Hepatocyte (in vitro differentiated cells): ENCODE results near the gene GUSB. TPM values are rescaled to one million over a fixed set of nuclear protein-coding genes. Genes with fewer than 3 reads are reported as not detected.
"Not testable (repeated sequence)": the region's sequence is repeated elsewhere in the genome, so short reads cannot be mapped to it uniquely, and the experiment has no call there.

Experiments used
- DNase-seq: peaks from one replicate; pipeline ENCODE4 v3.0.0-alpha.2; 2016; ENCODE audit warnings: low spot score
- H2AFZ ChIP-seq: fragments of 200-600 bp; sonication (generic); 2 replicates; pipeline ENCODE4 v1.6.0; 2016; ENCODE audit warnings: antibody characterized with exemption, mild to moderate bottlenecking
- H3K27ac ChIP-seq: fragments of 200-600 bp; sonication (generic); 2 replicates; pipeline ENCODE4 v1.5.1; 2016; ENCODE audit warnings: mild to moderate bottlenecking
- H3K27me3 ChIP-seq: fragments of 200-600 bp; sonication (generic); 2 replicates; pipeline ENCODE4 v1.6.1; 2016
- H3K36me3 ChIP-seq: fragments of 200-600 bp; sonication (generic); replicated peaks from 2 replicates; pipeline ENCODE4 v1.5.1; 2016; ENCODE audit warnings: low read depth; ENCODE audit not compliant: insufficient read depth
- H3K4me1 ChIP-seq: fragments of 200-600 bp; sonication (generic); 2 replicates; pipeline ENCODE4 v1.5.1; 2016; ENCODE audit warnings: mild to moderate bottlenecking, moderate library complexity; ENCODE audit not compliant: insufficient read depth
- H3K4me2 ChIP-seq: fragments of 200-600 bp; sonication (generic); 2 replicates; pipeline ENCODE4 v1.6.0; 2016
- H3K4me3 ChIP-seq: fragments of 200-600 bp; sonication (generic); 2 replicates; pipeline ENCODE4 v1.5.1; 2016; ENCODE audit warnings: mild to moderate bottlenecking
- H3K79me2 ChIP-seq: fragments of 200-600 bp; sonication (generic); 2 replicates; pipeline ENCODE4 v1.6.0; 2017; ENCODE audit warnings: mild to moderate bottlenecking
- H3K9me2 ChIP-seq: fragments of 200-600 bp; sonication (generic); replicated peaks from 2 replicates; pipeline ENCODE4 v1.6.0; 2017; ENCODE audit warnings: mild to moderate bottlenecking; ENCODE audit not compliant: insufficient read depth
- H3K9me3 ChIP-seq: fragments of 200-600 bp; sonication (generic); 2 replicates; pipeline ENCODE4 v1.5.1; 2016; ENCODE audit warnings: low read depth, mild to moderate bottlenecking
- H4K20me1 ChIP-seq: fragments of 200-600 bp; sonication (generic); 2 replicates; pipeline ENCODE4 v1.6.0; 2016; ENCODE audit warnings: mild to moderate bottlenecking; ENCODE audit not compliant: insufficient read depth, poor library complexity, severe bottlenecking
- CTCF ChIP-seq: fragments of 200-600 bp; sonication (generic); IDR thresholded peaks from 2 replicates; pipeline ENCODE4 v1.5.1; 2016; ENCODE audit warnings: antibody characterized with exemption, mild to moderate bottlenecking; ENCODE audit not compliant: poor library complexity
- EZH2 ChIP-seq: fragments of 200-600 bp; sonication (generic); IDR thresholded peaks from 2 replicates; pipeline ENCODE4 v1.6.1; 2016; ENCODE audit warnings: antibody characterized with exemption, mild to moderate bottlenecking, borderline replicate concordance
- EZH2phosphoT487 ChIP-seq: fragments of 200-600 bp; sonication (generic); IDR thresholded peaks from one replicate; pipeline ENCODE4 v1.6.1; 2018; ENCODE audit warnings: antibody characterized with exemption, mild to moderate bottlenecking, low read depth, moderate library complexity; ENCODE audit not compliant: unreplicated experiment, severe bottlenecking
- WGBS: methylation state at CpG from one replicate; pipeline ENCODE4 v1.1.6; 2016; ENCODE audit warnings: low lambda C conversion rate; ENCODE audit errors: missing lambda C conversion rate; 5-methylcytosine and 5-hydroxymethylcytosine counted together
- polyA plus RNA-seq: library from polyadenylated mRNA; unstranded; fragments of >200 nt; fragmentation: Nextera tagmentation; extraction: Ambion mirVana; gene quantifications from 2 replicates; pipeline ENCODE4 v1.2.1, GENCODE V29; 2016
- total RNA-seq: library from RNA; depleted of rRNA; stranded (reverse); fragments of >200 nt; gene quantifications from 2 replicates; pipeline ENCODE4 v1.2.3, GENCODE V29; 2014

The GUSB gene
- total and polyA plus RNA-seq, 2 experiments from 2014 or later, result 53.7 to 120 TPM

GRCh38 chr7:65992526-65992925 lies 10.5 kb upstream of the GUSB start:
- no peak overlapping the region for H3K4me2 ChIP-seq

GRCh38 chr7:65991829-65992228 lies 9.8 kb upstream of the GUSB start:
- not testable (repeated sequence) for H3K27me3 ChIP-seq, H3K36me3 ChIP-seq, H4K20me1 ChIP-seq, H3K27ac ChIP-seq, H3K9me3 ChIP-seq, H3K9me2 ChIP-seq, DNase-seq, H2AFZ ChIP-seq, H3K4me2 ChIP-seq, H3K4me3 ChIP-seq, H3K79me2 ChIP-seq, H3K4me1 ChIP-seq
- 92% methylated on average over 5 of the region's 5 CpGs for WGBS

More at GRCh38 chr7:65992526-65992925, 10.5 kb upstream of the GUSB start:
- WGBS, result 80% methylated on average over 4 of the region's 4 CpGs
- Histone ChIP-seq H3K36me3 (no peaks in the 10 kb centered on the region), H3K9me2 (no peaks in the 10 kb centered on the region), H3K4me1 (no peaks in the 10 kb centered on the region), H3K27me3 (no peaks in the 10 kb centered on the region), H3K9me3 (no peaks in the 10 kb centered on the region), H3K4me3 (no peak overlapping the region), H2AFZ (no peak overlapping the region), H3K27ac (no peak overlapping the region), H4K20me1 (no peaks in the 10 kb centered on the region), H3K79me2 (no peaks in the 10 kb centered on the region)
- no peak for TF ChIP-seq EZH2phosphoT487
- TF ChIP-seq CTCF, result no peak
- TF ChIP-seq EZH2, result no peak
- no peak for DNase-seq

- Histone ChIP-seq H3K27ac (no peak overlapping the region), H4K20me1 (no peaks in the 10 kb centered on the region), H2AFZ (no peak overlapping the region), H3K79me2 (no peaks in the 10 kb centered on the region), H3K9me2 (no peaks in the 10 kb centered on the region), H3K9me3 (no peaks in the 10 kb centered on the region), H3K4me1 (no peaks in the 10 kb centered on the region), H3K4me2 (no peak overlapping the region), H3K4me3 (no peak overlapping the region), H3K36me3 (no peaks in the 10 kb centered on the region), H3K27me3 (no peaks in the 10 kb centered on the region)
- DNase-seq, result no peak
- TF ChIP-seq EZH2 (no peak), EZH2phosphoT487 (no peak), CTCF (no peak)
- WGBS, result 64% methylated on average over 3 of the region's 3 CpGs
Observed at GRCh38 chr7:65989694-65990080, 7.7 kb upstream of the GUSB start.

GRCh38 chr7:65988503-65988902 lies 6.5 kb upstream of the GUSB start:
- 95% methylated on average over 1 of the region's 1 CpG for WGBS
- H3K9me2 ChIP-seq, result not testable (repeated sequence)

DNA sequence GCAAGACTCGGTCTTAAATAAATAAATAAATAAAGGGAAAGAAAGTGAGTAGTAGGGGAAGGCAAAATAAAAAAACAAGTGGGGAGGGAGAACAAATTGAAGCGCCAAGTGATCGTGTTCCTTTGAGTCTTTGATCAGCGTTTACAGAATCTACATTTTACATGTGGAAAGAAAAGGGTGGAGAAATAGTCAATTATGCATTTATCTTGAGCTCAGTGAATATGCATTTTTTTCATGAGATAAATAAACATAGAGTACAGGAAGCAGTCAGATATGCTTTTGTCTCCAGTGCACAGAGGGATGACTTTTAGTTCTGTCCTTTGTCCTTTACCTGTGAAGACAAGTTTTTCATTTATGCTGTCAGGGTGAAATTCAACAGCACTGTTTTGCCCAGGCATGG lies 6.1 kb upstream of the GUSB start:
- no peak for DNase-seq
- H3K4me1 ChIP-seq, result no peaks in the 10 kb centered on the region
- WGBS, result 87% methylated on average over 4 of the region's 4 CpGs
- H3K27me3 ChIP-seq, result no peaks in the 10 kb centered on the region
- H3K36me3 ChIP-seq, result no peaks in the 10 kb centered on the region
- no peaks in the 10 kb centered on the region for H3K79me2 ChIP-seq
- H4K20me1 ChIP-seq, result no peaks in the 10 kb centered on the region
- no peaks in the 10 kb centered on the region for H3K9me2 ChIP-seq
- H3K4me2 ChIP-seq, result no peak overlapping the region
- TF ChIP-seq EZH2phosphoT487, result no peak
- no peak for TF ChIP-seq EZH2
- no peak for TF ChIP-seq CTCF
- no peak overlapping the region for H3K4me3 ChIP-seq
- no peaks in the 10 kb centered on the region for H3K9me3 ChIP-seq
- H3K27ac ChIP-seq, result no peak overlapping the region
- no peak overlapping the region for H2AFZ ChIP-seq

More at GRCh38 chr7:65988503-65988902, 6.5 kb upstream of the GUSB start:
- not testable (repeated sequence) for H4K20me1 ChIP-seq, H2AFZ ChIP-seq, H3K4me2 ChIP-seq, H3K27me3 ChIP-seq, H3K9me3 ChIP-seq, H3K4me1 ChIP-seq, DNase-seq, H3K27ac ChIP-seq, H3K4me3 ChIP-seq, H3K79me2 ChIP-seq, H3K36me3 ChIP-seq
